HCT116 (cell line): Measurements from ENCODE around the gene GMDS. TPM values are rescaled to one million over a fixed set of nuclear protein-coding genes. Genes with fewer than 3 reads are reported as not detected.

Source experiments
- ATAC-seq: fragments of 200-7000 bp; cut with Tn5 transposase; 2 replicates; pipeline ENCODE4 v1.9.1; 2020; ENCODE audit warnings: mild to moderate bottlenecking, moderate library complexity
- BruUV-seq: library from RNA; stranded (reverse); fragments of 400-500 nt; replicated peaks from 2 replicates; lab custom pipeline; 2021; lab: Mats Ljungman, UMichigan
- CTCF ChIA-PET: fragments of 300-600 bp; sonication (Branson Sonifier 250); formaldehyde crosslinking; loops from one replicate; lab custom pipeline; 2021; ENCODE audit warnings: antibody characterized with exemption; lab: Charles Lee
- POLR2A ChIA-PET: fragments of 300-600, 350-600 bp; sonication (Branson Sonifier 250); formaldehyde crosslinking; loops from one replicate; lab custom pipeline; 2021; ENCODE audit warnings: antibody characterized with exemption; lab: Charles Lee
- RAD21 ChIA-PET, 2 experiments: fragments of 300-600 bp; sonication (Branson Sonifier 250); formaldehyde crosslinking; loops; one replicate each; lab custom pipeline; 2023; ENCODE audit warnings: low total read pairs in 2 of 2; ENCODE audit not compliant: uncharacterized antibody in 2 of 2, unreplicated experiment in 2 of 2, low non-redundant PET in 1 of 2; lab: Charles Lee
- DNase-seq: peaks from one replicate; pipeline ENCODE4 v3.0.0-alpha.2; 2010; ENCODE audit warnings: low read depth, low spot score
- H2AFZ ChIP-seq: fragments of 200-600 bp; shearing (Covaris generic), sonication (generic); 2 replicates; pipeline ENCODE4 v1.6.1; 2017; ENCODE audit warnings: low read depth, mixed run types, mixed read lengths, antibody characterized with exemption, low read length; ENCODE audit not compliant: poor library complexity, severe bottlenecking
- H3K27ac ChIP-seq: 2 replicates; pipeline ENCODE4 v1.5.1; 2012; ENCODE audit warnings: low read depth, low read length
- H3K27me3 ChIP-seq: fragments of 200-600 bp; sonication (generic); 2 replicates; pipeline ENCODE4 v1.6.1; 2016; ENCODE audit warnings: mixed run types, low read length, mixed read lengths; ENCODE audit not compliant: insufficient read depth
- H3K36me3 ChIP-seq, 2 experiments: fragments of 200-500 bp in 1 of 2; fragments of 200-600 bp in 1 of 2; sonication (Bioruptor generic) in 1 of 2; sonication (generic) in 1 of 2; 2 replicates each; pipeline versions ENCODE4 v1.5.1 to v1.6.1; 2014 to 2016; ENCODE audit warnings: low read length in 2 of 2, inconsistent platforms in 1 of 2, mixed read lengths in 1 of 2, mixed run types in 1 of 2; ENCODE audit not compliant: insufficient read depth in 2 of 2, control insufficient read depth in 1 of 2
- H3K4me1 ChIP-seq, 2 experiments: fragments of 200-600 bp in 1 of 2; sonication (generic) in 1 of 2; 2 replicates each; pipeline versions ENCODE4 v1.5.1 to v1.6.1; 2012 to 2017; ENCODE audit warnings: low read length in 2 of 2, inconsistent platforms in 1 of 2, mild to moderate bottlenecking in 1 of 2, mixed read lengths in 1 of 2, mixed run types in 1 of 2, moderate library complexity in 1 of 2; ENCODE audit not compliant: insufficient read depth in 2 of 2, control insufficient read depth in 1 of 2
- H3K4me2 ChIP-seq: fragments of 200-600 bp; sonication (generic); 2 replicates; pipeline ENCODE4 v1.6.1; 2017; ENCODE audit warnings: mixed run types, low read length, mixed read lengths
- H3K4me3 ChIP-seq, 2 experiments: fragments of 200-600 bp in 1 of 2; sonication (generic) in 1 of 2; replicated peaks in 1 of 2; 2 replicates each; pipeline ENCODE4 v1.5.1; 2011 to 2016; ENCODE audit warnings: low read length in 2 of 2, control low read depth in 1 of 2, low read depth in 1 of 2, mild to moderate bottlenecking in 1 of 2, mixed read lengths in 1 of 2, mixed run types in 1 of 2
- H3K79me2 ChIP-seq: fragments of 200-600 bp; sonication (generic); 2 replicates; pipeline ENCODE4 v1.6.1; 2017; ENCODE audit warnings: mild to moderate bottlenecking, mixed run types, low read length, moderate library complexity, mixed read lengths; ENCODE audit not compliant: insufficient read depth
- H3K9ac ChIP-seq: fragments of 200-600 bp; sonication (generic); 2 replicates; pipeline ENCODE4 v1.6.1; 2016; ENCODE audit warnings: low read length, mixed read lengths
- H3K9me2 ChIP-seq: fragments of 200-600 bp; sonication (generic), shearing (Covaris generic); 2 replicates; pipeline ENCODE4 v1.6.1; 2017; ENCODE audit warnings: mixed run types, mild to moderate bottlenecking, moderate library complexity; ENCODE audit not compliant: insufficient read depth
- H3K9me3 ChIP-seq, 2 experiments: fragments of 200-500 bp in 1 of 2; fragments of 200-600 bp in 1 of 2; sonication (Bioruptor generic) in 1 of 2; sonication (generic) in 1 of 2; 2 replicates each; pipeline ENCODE4 v1.6.1; 2014 to 2017; ENCODE audit warnings: low read length in 2 of 2, mixed read lengths in 2 of 2, inconsistent platforms in 1 of 2, low read depth in 1 of 2, mild to moderate bottlenecking in 1 of 2, mixed run types in 1 of 2, moderate library complexity in 1 of 2; ENCODE audit not compliant: control insufficient read depth in 1 of 2, insufficient read depth in 1 of 2
- H4K20me1 ChIP-seq: fragments of 200-600 bp; sonication (generic), shearing (Covaris generic); 2 replicates; pipeline ENCODE4 v1.6.1; 2017; ENCODE audit warnings: mixed run types, mild to moderate bottlenecking, moderate library complexity; ENCODE audit not compliant: insufficient read depth
- CBX3 ChIP-seq: IDR thresholded peaks from 2 replicates; pipeline ENCODE4 v1.6.1; 2012; ENCODE audit warnings: low read depth
- CEBPB ChIP-seq: IDR thresholded peaks from 2 replicates; pipeline ENCODE4 v1.6.1; 2012; ENCODE audit warnings: low read depth
- EGR1 ChIP-seq: IDR thresholded peaks from 2 replicates; pipeline ENCODE4 v1.6.1; 2012; ENCODE audit warnings: low read depth
- ELF1 ChIP-seq: IDR thresholded peaks from 2 replicates; pipeline ENCODE4 v1.6.1; 2012; ENCODE audit warnings: low read depth, borderline replicate concordance
- EZH2 ChIP-seq: fragments of 200-600 bp; sonication (generic); IDR thresholded peaks from 2 replicates; pipeline ENCODE4 v1.6.1; 2017; ENCODE audit warnings: antibody characterized with exemption, mixed run types
- EZH2phosphoT487 ChIP-seq: fragments of 200-600 bp; IDR thresholded peaks from 2 replicates; pipeline ENCODE4 v1.6.1; 2018; ENCODE audit warnings: antibody characterized with exemption, borderline replicate concordance
- FOSL1 ChIP-seq: IDR thresholded peaks from 2 replicates; pipeline ENCODE4 v1.6.1; 2012; ENCODE audit warnings: low read depth
- MAX ChIP-seq: IDR thresholded peaks from 2 replicates; pipeline ENCODE4 v1.6.1; 2012
- POLR2A ChIP-seq: IDR thresholded peaks from 2 replicates; pipeline ENCODE4 v1.7.0; 2011; ENCODE audit warnings: borderline replicate concordance; ENCODE audit not compliant: insufficient read depth, insufficient read length; ENCODE audit errors: extremely low read depth
- POLR2AphosphoS5 ChIP-seq: IDR thresholded peaks from 2 replicates; pipeline ENCODE4 v1.6.1; 2011; ENCODE audit warnings: mild to moderate bottlenecking, low read depth, low read length, moderate library complexity
- RAD21 ChIP-seq: IDR thresholded peaks from 2 replicates; pipeline ENCODE4 v1.6.1; 2012; ENCODE audit warnings: low read depth, mild to moderate bottlenecking
- SP1 ChIP-seq: IDR thresholded peaks from 2 replicates; pipeline ENCODE4 v1.6.1; 2012; ENCODE audit warnings: low read depth
- SRF ChIP-seq: IDR thresholded peaks from 2 replicates; pipeline ENCODE4 v1.6.1; 2012; ENCODE audit warnings: low read depth
- ZNF274 ChIP-seq: fragments of 200-500 bp; sonication (Bioruptor generic); IDR thresholded peaks from 2 replicates; pipeline ENCODE4 v1.6.1; 2014; ENCODE audit warnings: mild to moderate bottlenecking, low read depth, low read length, inconsistent platforms
- intact Hi-C: fragments of 100-400 bp; cut with micrococcal nuclease; formaldehyde crosslinking; loops from 2 replicates; pipeline ENCODE4 v1.10.0; 2022
- total RNA-seq: library from RNA; stranded (reverse); gene quantifications from one replicate; pipeline ENCODE4 v1.2.1, GENCODE V29; 2021; ENCODE audit not compliant: unreplicated experiment
- TF ChIP-seq, protein P1 (sequence below): IDR thresholded peaks from 2 replicates; pipeline ENCODE4 v1.6.1; 2012
- TF ChIP-seq, protein P2 (sequence below): IDR thresholded peaks from 2 replicates; pipeline ENCODE4 v1.6.1; 2012; ENCODE audit warnings: low read depth
- TF ChIP-seq, protein P3 (sequence below): IDR thresholded peaks from 2 replicates; pipeline ENCODE4 v1.6.1; 2011; ENCODE audit warnings: mild to moderate bottlenecking, low read length, moderate library complexity; ENCODE audit not compliant: insufficient replicate concordance; ENCODE audit errors: extremely low read depth

The GMDS gene
- total RNA-seq, 1 experiment from 2014 or later = 34.4 TPM

GRCh38 chr6:2226775-2227174 lies 18.6 kb downstream of the GMDS start:
- no peaks in the 10 kb centered on the region for H3K4me1 ChIP-seq
- H2AFZ ChIP-seq = no peak overlapping the region
- H3K9me3 ChIP-seq = no peaks in the 10 kb centered on the region
- H3K4me2 ChIP-seq = no peak overlapping the region
- H3K9ac ChIP-seq = no peak overlapping the region
- CTCF ChIA-PET = no interaction called here
- POLR2A ChIA-PET = no interaction called here
- H3K4me3 ChIP-seq = no peak overlapping the region
- BruUV-seq = no TSS peak
- peaks cover 11% of the 10 kb centered on the region for H3K79me2 ChIP-seq
- DNase-seq (no peak), ATAC-seq (no peak)
- RAD21 ChIA-PET = no interaction called here
- H4K20me1 ChIP-seq = no peaks in the 10 kb centered on the region
- H3K27ac ChIP-seq = no peak overlapping the region
- TF ChIP-seq RAD21 = no peak
- TF ChIP-seq CBX3 = no peak
- no peak for TF ChIP-seq SP1
- TF ChIP-seq MAX = no peak
- no peak for TF ChIP-seq POLR2A
- TF ChIP-seq, protein P1, sequence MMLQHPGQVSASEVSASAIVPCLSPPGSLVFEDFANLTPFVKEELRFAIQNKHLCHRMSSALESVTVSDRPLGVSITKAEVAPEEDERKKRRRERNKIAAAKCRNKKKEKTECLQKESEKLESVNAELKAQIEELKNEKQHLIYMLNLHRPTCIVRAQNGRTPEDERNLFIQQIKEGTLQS = no peak
- TF ChIP-seq EZH2 = no peak
- TF ChIP-seq POLR2AphosphoS5 = no peak
- no peak for TF ChIP-seq EGR1
- no peak for TF ChIP-seq FOSL1
- TF ChIP-seq CEBPB = no peak
- TF ChIP-seq EZH2phosphoT487 = no peak
- TF ChIP-seq, protein P2, sequence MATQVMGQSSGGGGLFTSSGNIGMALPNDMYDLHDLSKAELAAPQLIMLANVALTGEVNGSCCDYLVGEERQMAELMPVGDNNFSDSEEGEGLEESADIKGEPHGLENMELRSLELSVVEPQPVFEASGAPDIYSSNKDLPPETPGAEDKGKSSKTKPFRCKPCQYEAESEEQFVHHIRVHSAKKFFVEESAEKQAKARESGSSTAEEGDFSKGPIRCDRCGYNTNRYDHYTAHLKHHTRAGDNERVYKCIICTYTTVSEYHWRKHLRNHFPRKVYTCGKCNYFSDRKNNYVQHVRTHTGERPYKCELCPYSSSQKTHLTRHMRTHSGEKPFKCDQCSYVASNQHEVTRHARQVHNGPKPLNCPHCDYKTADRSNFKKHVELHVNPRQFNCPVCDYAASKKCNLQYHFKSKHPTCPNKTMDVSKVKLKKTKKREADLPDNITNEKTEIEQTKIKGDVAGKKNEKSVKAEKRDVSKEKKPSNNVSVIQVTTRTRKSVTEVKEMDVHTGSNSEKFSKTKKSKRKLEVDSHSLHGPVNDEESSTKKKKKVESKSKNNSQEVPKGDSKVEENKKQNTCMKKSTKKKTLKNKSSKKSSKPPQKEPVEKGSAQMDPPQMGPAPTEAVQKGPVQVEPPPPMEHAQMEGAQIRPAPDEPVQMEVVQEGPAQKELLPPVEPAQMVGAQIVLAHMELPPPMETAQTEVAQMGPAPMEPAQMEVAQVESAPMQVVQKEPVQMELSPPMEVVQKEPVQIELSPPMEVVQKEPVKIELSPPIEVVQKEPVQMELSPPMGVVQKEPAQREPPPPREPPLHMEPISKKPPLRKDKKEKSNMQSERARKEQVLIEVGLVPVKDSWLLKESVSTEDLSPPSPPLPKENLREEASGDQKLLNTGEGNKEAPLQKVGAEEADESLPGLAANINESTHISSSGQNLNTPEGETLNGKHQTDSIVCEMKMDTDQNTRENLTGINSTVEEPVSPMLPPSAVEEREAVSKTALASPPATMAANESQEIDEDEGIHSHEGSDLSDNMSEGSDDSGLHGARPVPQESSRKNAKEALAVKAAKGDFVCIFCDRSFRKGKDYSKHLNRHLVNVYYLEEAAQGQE = no peak
- TF ChIP-seq SRF = no peak
- TF ChIP-seq ELF1 = no peak
- TF ChIP-seq, protein P3, sequence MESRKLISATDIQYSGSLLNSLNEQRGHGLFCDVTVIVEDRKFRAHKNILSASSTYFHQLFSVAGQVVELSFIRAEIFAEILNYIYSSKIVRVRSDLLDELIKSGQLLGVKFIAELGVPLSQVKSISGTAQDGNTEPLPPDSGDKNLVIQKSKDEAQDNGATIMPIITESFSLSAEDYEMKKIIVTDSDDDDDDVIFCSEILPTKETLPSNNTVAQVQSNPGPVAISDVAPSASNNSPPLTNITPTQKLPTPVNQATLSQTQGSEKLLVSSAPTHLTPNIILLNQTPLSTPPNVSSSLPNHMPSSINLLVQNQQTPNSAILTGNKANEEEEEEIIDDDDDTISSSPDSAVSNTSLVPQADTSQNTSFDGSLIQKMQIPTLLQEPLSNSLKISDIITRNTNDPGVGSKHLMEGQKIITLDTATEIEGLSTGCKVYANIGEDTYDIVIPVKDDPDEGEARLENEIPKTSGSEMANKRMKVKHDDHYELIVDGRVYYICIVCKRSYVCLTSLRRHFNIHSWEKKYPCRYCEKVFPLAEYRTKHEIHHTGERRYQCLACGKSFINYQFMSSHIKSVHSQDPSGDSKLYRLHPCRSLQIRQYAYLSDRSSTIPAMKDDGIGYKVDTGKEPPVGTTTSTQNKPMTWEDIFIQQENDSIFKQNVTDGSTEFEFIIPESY = no peak
- TF ChIP-seq ZNF274 = no peak
- no peaks in the 10 kb centered on the region for H3K36me3 ChIP-seq
- no peaks in the 10 kb centered on the region for H3K27me3 ChIP-seq
- H3K9me2 ChIP-seq = no peaks in the 10 kb centered on the region
- intact Hi-C loops = no loop called here
